ENCODE data around the gene FCHSD2. TPM values are rescaled to one million over a fixed set of nuclear protein-coding genes. Genes with fewer than 3 reads are reported as not detected.

Gene FCHSD2
- total RNA-seq, 1 experiment from 2014 or later: 22.6 TPM

DNA sequence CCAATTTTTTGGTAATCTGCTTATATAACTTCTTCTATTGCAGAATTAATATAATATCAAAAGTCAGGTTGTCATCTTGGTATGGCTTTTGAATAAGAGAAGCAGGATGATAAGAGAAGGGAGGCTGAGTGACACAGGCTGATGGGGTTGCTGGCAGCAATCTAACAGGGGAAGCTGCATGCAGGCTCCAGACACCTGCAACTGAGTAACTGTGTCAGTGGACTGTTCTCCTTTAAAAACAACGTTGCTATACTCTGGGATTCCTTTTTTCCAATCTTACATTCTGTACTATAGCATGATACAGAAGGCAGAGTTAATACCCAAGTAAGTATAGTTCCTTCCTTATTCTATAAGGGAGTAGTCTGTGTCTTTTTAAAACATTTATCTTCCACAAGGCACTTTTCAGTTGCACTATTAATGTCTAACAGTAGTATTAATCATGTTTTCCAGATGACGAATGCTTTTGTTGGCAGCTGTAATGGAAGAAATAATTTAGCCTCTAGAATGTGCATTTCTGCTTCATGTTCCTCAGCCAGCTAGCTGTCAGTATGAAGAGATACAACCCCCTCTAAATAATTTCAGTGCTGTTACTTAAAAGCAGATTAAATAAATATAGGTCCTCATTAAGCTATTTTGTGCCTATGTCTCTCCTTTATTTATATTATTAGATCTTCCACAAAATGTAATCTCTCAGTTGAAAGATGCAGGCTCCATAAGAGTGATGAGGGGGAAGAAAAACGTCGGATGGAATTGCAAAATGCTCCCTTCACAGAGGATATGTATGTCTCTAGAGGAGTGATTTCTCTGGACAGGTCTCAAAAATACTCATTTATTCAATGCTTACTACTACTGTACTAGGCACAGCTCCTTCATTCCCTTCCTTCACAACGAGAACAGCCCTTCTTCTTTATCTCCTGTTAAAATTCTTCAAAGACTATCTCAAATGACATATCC, 277.1 kb downstream of the FCHSD2 start:
- no peak for DNase-seq
- CTCF ChIA-PET: no interaction called here
- H3K27me3 ChIP-seq (ENCODE audit: insufficient read depth, low read depth): no peaks in the 10 kb centered on the region
- no peak overlapping the region for H3K4me3 ChIP-seq
- POLR2A ChIA-PET (ENCODE audit: unreplicated experiment): interaction anchor here (0.7 kb wide), 1 partner anchor 316 kb away, joined by 5 read pairs; no protein-coding TSS in a partner anchor
- H3K27ac ChIP-seq: no peak overlapping the region
- no peaks in the 10 kb centered on the region for H4K20me1 ChIP-seq (ENCODE audit: insufficient read depth)
- TF ChIP-seq, protein P1, sequence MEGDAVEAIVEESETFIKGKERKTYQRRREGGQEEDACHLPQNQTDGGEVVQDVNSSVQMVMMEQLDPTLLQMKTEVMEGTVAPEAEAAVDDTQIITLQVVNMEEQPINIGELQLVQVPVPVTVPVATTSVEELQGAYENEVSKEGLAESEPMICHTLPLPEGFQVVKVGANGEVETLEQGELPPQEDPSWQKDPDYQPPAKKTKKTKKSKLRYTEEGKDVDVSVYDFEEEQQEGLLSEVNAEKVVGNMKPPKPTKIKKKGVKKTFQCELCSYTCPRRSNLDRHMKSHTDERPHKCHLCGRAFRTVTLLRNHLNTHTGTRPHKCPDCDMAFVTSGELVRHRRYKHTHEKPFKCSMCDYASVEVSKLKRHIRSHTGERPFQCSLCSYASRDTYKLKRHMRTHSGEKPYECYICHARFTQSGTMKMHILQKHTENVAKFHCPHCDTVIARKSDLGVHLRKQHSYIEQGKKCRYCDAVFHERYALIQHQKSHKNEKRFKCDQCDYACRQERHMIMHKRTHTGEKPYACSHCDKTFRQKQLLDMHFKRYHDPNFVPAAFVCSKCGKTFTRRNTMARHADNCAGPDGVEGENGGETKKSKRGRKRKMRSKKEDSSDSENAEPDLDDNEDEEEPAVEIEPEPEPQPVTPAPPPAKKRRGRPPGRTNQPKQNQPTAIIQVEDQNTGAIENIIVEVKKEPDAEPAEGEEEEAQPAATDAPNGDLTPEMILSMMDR (conservative IDR thresholded peaks at IDR 0.05): no peak
- no peak for TF ChIP-seq EZH2 (IDR thresholded peaks at IDR 0.05; ENCODE audit: low read depth)
- no peak overlapping the region for H3K4me2 ChIP-seq
- no peaks in the 10 kb centered on the region for H3F3A ChIP-seq (ENCODE audit: insufficient read depth, low read depth)
- H3K36me3 ChIP-seq (ENCODE audit: low read depth): no peaks in the 10 kb centered on the region
- intact Hi-C loops (cut with micrococcal nuclease; ENCODE audit: unreplicated experiment): no loop called here
- H3K4me1 ChIP-seq (replicated peaks; ENCODE audit: insufficient read depth): no peaks in the 10 kb centered on the region
- H3K9me2 ChIP-seq (ENCODE audit: insufficient read depth): no peaks in the 10 kb centered on the region
- no peaks in the 10 kb centered on the region for H3K79me2 ChIP-seq (ENCODE audit: low read depth)
- no peaks in the 10 kb centered on the region for H3K9me3 ChIP-seq (ENCODE audit: insufficient read depth, low read depth)
- H2AFZ ChIP-seq: no peak overlapping the region
- BruUV-seq (replicated peaks): no TSS peak

DNA sequence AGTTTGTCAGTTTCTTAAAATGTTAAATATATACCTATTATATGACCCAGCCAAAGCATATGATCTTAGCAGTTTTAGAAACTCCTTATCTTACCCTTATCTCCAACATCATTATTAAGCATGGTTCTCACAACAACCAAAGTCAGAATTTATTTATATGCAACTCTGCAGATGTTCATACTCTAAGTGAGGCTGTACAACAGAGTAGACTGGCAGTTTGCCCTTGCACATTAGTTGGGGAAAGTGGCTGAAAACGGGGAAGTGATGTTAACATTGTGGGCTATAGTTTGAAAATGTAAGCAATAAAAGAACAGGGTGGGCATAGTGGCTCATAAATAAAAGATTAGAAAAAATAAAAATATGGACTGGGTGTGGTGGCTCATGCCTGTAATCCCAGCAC, 278.2 kb downstream of the FCHSD2 start:
- CTCF ChIA-PET: no interaction called here
- intact Hi-C loops (cut with micrococcal nuclease; ENCODE audit: unreplicated experiment): no loop called here
- H3K4me3 ChIP-seq: no peak overlapping the region
- H3K4me2 ChIP-seq: no peak overlapping the region
- no peaks in the 10 kb centered on the region for H3K4me1 ChIP-seq (replicated peaks; ENCODE audit: insufficient read depth)
- TF ChIP-seq, protein P1 (conservative IDR thresholded peaks at IDR 0.05): no peak
- TF ChIP-seq EZH2 (IDR thresholded peaks at IDR 0.05; ENCODE audit: low read depth): no peak
- H4K20me1 ChIP-seq (ENCODE audit: insufficient read depth): no peaks in the 10 kb centered on the region
- H2AFZ ChIP-seq: no peak overlapping the region
- BruUV-seq (replicated peaks): no TSS peak
- POLR2A ChIA-PET (ENCODE audit: unreplicated experiment): interaction anchor here (0.7 kb wide), 1 partner anchor 317 kb away, joined by 5 read pairs; no protein-coding TSS in a partner anchor
- no peaks in the 10 kb centered on the region for H3K9me2 ChIP-seq (ENCODE audit: insufficient read depth)
- H3K9me3 ChIP-seq (ENCODE audit: insufficient read depth, low read depth): no peaks in the 10 kb centered on the region
- no peaks in the 10 kb centered on the region for H3K27me3 ChIP-seq (ENCODE audit: insufficient read depth, low read depth)
- H3K79me2 ChIP-seq (ENCODE audit: low read depth): no peaks in the 10 kb centered on the region
- no peaks in the 10 kb centered on the region for H3K36me3 ChIP-seq (ENCODE audit: low read depth)
- H3K27ac ChIP-seq: no peak overlapping the region
- H3F3A ChIP-seq (ENCODE audit: insufficient read depth, low read depth): no peaks in the 10 kb centered on the region
- DNase-seq: no peak

DNA sequence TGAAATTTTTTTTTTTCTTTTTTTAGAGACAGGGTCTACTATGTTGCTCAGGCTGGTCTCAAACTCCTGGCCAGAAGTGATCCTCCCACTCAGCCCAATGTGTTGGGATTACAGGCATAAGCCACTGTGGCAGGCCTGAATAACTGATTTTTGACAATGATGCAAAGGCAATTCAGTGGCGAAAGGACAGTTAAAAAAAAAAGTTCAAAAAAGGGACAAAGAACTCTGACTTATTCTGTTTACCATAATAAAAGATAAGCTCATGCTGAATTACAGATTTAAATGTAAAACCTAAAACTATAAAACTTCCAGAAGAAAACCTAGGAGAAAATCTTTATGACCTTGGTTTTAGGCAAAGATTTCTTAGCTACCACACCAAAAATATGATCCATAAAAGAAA, 279.0 kb downstream of the FCHSD2 start:
- Histone ChIP-seq H3K9me3 (ENCODE audit: insufficient read depth, low read depth) (no peaks in the 10 kb centered on the region), H3K27ac (no peak overlapping the region), H3K9me2 (ENCODE audit: insufficient read depth) (no peaks in the 10 kb centered on the region), H3F3A (ENCODE audit: insufficient read depth, low read depth) (no peaks in the 10 kb centered on the region), H3K79me2 (ENCODE audit: low read depth) (no peaks in the 10 kb centered on the region), H3K36me3 (ENCODE audit: low read depth) (no peaks in the 10 kb centered on the region), H3K4me1 (replicated peaks; ENCODE audit: insufficient read depth) (no peaks in the 10 kb centered on the region), H2AFZ (no peak overlapping the region), H4K20me1 (ENCODE audit: insufficient read depth) (no peaks in the 10 kb centered on the region), H3K27me3 (ENCODE audit: insufficient read depth, low read depth) (no peaks in the 10 kb centered on the region), H3K4me2 (no peak overlapping the region), H3K4me3 (no peak overlapping the region)
- ChIA-PET POLR2A (ENCODE audit: unreplicated experiment) (no interaction called here), CTCF (no interaction called here)
- DNase-seq: no peak
- intact Hi-C loops (cut with micrococcal nuclease; ENCODE audit: unreplicated experiment): no loop called here
- TF ChIP-seq, protein P1 (conservative IDR thresholded peaks at IDR 0.05): no peak
- TF ChIP-seq EZH2 (IDR thresholded peaks at IDR 0.05; ENCODE audit: low read depth): no peak
- BruUV-seq (replicated peaks): no TSS peak

All from PC-9 (cell line).